Measurements from ENCODE around the gene MAMSTR.

- TF ChIP-seq CTCF (conservative IDR thresholded peaks at IDR 0.05; ENCODE audit: low read depth, low read length) (no peak), USF2 (IDR thresholded peaks at IDR 0.05; ENCODE audit: low read depth, low read length) (no peak), SMC3 (IDR thresholded peaks at IDR 0.05; ENCODE audit: low read depth, low read length) (no peak), POLR2A (IDR thresholded peaks at IDR 0.05; ENCODE audit: low read depth, low read length) (no peak), RFX5 (IDR thresholded peaks at IDR 0.05; ENCODE audit: low read depth, low read length) (no peak), RAD21 (IDR thresholded peaks at IDR 0.05; ENCODE audit: low read length) (no peak), MAZ (IDR thresholded peaks at IDR 0.05; ENCODE audit: borderline replicate concordance, low read depth, low read length) (no peak)
Observed at GRCh38 chr19:48755787-48756186, 36.3 kb upstream of the MAMSTR start.
